Small intestine (tissue), 7 donors: ENCODE data around the gene CXXC4. TPM values are rescaled to one million over a fixed set of nuclear protein-coding genes. Genes with fewer than 3 reads are reported as not detected.
A peak's percentile ranks its signal among the peaks of the same experiment; 100 is the strongest.

Source experiments
- DNase-seq, 2 donors: peaks; one replicate each; pipeline versions ENCODE4 v3.0.0 to v3.0.0-alpha.2; 2013
- FAIRE-seq: peaks from 2 replicates; lab custom pipeline; 2012; peaks lifted over from hg19 to GRCh38; lab: Jason Lieb, UNC
- H3K27ac ChIP-seq, 3 donors: one replicate each; pipeline ENCODE4 v1.5.1; 2013; ENCODE audit warnings: low read length in 2 of 3, mild to moderate bottlenecking in 2 of 3, control low read depth in 1 of 3, inconsistent platforms in 1 of 3, low read depth in 1 of 3, moderate library complexity in 1 of 3
- H3K27me3 ChIP-seq, 3 donors: one replicate each; pipeline ENCODE4 v1.6.1; 2013; ENCODE audit warnings: low read length in 3 of 3, inconsistent platforms in 1 of 3; ENCODE audit not compliant: control insufficient read depth in 3 of 3, insufficient read depth in 3 of 3
- H3K36me3 ChIP-seq, 3 donors: one replicate each; pipeline ENCODE4 v1.6.1; 2013; ENCODE audit warnings: low read length in 3 of 3, inconsistent platforms in 1 of 3, low read depth in 1 of 3, mild to moderate bottlenecking in 1 of 3, moderate library complexity in 1 of 3; ENCODE audit not compliant: control insufficient read depth in 3 of 3, insufficient read depth in 2 of 3
- H3K4me1 ChIP-seq, 3 donors: one replicate each; pipeline ENCODE4 v1.6.1; 2013; ENCODE audit warnings: low read length in 2 of 3, inconsistent platforms in 1 of 3, low read depth in 1 of 3, mild to moderate bottlenecking in 1 of 3, moderate library complexity in 1 of 3; ENCODE audit not compliant: control insufficient read depth in 3 of 3, insufficient read depth in 2 of 3
- H3K4me3 ChIP-seq, 3 donors: one replicate each; pipeline ENCODE4 v1.5.1; 2013; ENCODE audit warnings: low read length in 3 of 3, control low read depth in 1 of 3, inconsistent platforms in 1 of 3, low read depth in 1 of 3, mild to moderate bottlenecking in 1 of 3, moderate library complexity in 1 of 3
- H3K9me3 ChIP-seq, 2 donors: one replicate each; pipeline ENCODE4 v1.6.1; 2013; ENCODE audit warnings: low read depth in 1 of 2, low read length in 1 of 2; ENCODE audit not compliant: control insufficient read depth in 2 of 2, insufficient read depth in 1 of 2
- WGBS, 3 donors: extraction: QIAGEN DNeasy Blood & Tissue Kit; methylation state at CpG; one replicate each; pipeline ENCODE4 v1.1.7; 2013; 5-methylcytosine and 5-hydroxymethylcytosine counted together
- polyA plus RNA-seq, 4 donors: library from polyadenylated mRNA; stranded (reverse) in 3 of 4; unstranded in 1 of 4; fragments of 200-250 nt in 3 of 4; fragments of 120-200 nt in 1 of 4; gene quantifications; one replicate each; pipeline versions ENCODE4 v1.2.1 to v1.2.3, GENCODE V29; 2013
- donor health status: healthy with polysubstance abuse.
- donor health status: control.
- donor health status: control.
- donor health status: Bipolar disorder and iron deficiency.
- donor health status: healthy.

CXXC4 gene
- polyA plus RNA-seq, 4 donors = 0.54 to 15.3 (median 1.2) TPM

DNA sequence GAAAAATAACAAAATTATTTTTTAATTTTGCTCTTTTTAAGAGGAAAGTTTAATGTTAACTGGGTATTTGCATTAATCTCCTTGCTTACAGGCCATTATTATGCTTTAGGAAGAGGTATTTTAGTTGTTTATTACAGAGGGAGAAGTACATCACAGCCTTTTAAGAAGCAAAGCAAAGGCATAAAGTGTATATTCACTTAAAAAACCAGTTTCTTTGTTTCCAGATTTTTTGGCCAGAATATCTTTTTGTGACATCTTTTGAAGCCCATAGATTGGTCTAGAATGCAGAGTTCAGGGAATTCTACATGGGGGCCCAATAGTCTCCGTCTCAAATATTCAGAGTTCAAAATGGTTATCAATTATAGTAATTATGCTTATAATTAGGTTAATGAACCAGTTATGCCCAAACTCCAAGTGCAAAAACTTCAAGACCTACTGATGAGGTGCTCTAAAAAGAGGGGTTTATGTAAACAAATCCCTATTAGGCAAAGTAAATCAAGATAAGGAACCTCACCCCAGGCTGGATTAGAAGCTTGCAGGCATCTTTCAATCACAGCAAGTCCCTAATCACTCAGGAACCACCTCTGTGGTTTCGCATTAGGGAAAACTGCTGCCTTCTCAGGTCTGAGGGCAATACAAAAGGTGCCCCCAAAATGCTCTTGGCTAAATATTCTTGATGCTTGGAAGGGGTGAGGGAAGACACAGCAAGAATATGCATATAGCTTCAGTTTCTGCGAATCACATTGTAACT is 1.4 kb downstream of the CXXC4 start:
- no peak for DNase-seq
- H3K4me1 ChIP-seq = peaks cover 0 to 13% (median 0%) of the 10 kb centered on the region in 3 donors
- H3K4me3 ChIP-seq = peak overlapping the region in 1 of 3 donors; percentile 79
- WGBS, 3 donors = 43 to 76% (median 62%) methylated on average over 3 of the region's 3 CpGs
- H3K27ac ChIP-seq = peak overlapping the region in 1 of 3 donors; percentile 96
- H3K9me3 ChIP-seq = no peaks in the 10 kb centered on the region
- H3K36me3 ChIP-seq = no peaks in the 10 kb centered on the region
- FAIRE-seq = no peak
- H3K27me3 ChIP-seq = no peaks in the 10 kb centered on the region

DNA sequence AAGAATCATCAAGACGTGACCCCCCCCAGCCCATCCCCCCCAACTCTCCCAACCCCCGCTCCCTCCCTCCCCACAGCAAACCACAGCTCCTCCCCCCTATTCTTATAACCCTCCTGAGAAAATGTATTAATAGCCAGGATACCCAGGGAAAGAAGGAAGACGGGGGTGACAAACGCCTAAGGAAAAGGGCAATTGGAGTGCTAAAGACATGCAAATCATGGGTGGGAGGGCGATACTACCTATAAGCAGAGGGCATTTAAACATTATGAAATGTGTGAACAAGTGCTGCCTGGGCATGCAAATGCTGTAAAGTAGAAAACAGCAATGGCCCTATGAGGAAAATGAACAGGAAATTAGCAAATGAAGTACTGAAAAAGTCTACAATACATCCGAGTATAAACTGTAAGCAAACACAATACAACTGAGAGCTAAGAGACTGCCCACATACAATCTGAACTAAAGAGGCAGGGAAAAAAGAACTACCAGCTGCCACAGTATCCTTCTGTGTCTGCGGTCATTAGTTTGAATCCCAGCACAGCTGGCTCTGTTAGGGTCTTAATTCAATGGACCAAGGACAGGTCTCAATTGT is 2.4 kb downstream of the CXXC4 start:
- FAIRE-seq (no peak), DNase-seq (peak in 1 of 2 donors; percentile 72)
- WGBS, 3 donors = 4 to 9% (median 4%) methylated on average over 7 of the region's 7 CpGs

DNA sequence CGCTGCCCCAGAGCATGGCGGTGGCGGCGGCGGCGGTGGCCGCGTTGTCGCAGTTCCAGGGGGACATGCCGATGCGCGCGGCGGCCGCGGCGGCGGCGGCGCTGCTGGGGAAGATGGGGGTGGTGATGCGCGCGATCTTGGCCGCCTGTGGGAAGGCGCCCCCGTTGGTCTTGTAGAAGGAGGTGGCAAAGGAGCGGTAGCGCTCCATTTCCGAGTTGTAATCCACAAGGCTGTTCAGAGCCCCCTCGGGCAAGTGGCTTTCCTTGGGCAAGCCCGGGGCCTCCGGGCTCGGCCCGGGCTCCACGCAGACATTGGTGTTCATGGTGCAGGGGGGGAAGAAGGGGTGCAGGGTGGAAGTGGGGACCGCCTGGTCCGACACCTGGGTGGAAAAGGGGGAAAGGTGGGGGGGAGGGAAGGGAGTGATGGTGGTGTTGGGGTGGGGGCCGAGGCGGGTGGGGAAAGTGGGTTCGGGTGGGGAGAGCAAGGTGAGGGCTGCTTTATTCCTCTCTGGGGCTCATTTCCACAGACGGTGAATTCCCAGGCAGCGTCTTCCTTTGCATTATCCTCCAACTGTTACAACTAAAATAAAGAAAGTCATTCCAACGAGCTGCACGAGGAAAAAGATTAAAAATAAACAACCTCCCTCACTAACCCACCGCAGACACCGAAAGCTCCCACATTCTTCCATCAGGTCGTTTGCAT is 3.1 kb downstream of the CXXC4 start:
- no peaks in the 10 kb centered on the region for H3K9me3 ChIP-seq
- 1% methylated on average over 28 to 47 of the region's 47 CpGs for WGBS, 3 donors
- peak overlapping the region; percentile 54 to 79 (median 64) for H3K4me3 ChIP-seq
- no peak for FAIRE-seq
- no peaks in the 10 kb centered on the region for H3K36me3 ChIP-seq
- H3K4me1 ChIP-seq = peaks cover 0 to 22% (median 0%) of the 10 kb centered on the region in 3 donors
- DNase-seq = peak; percentile 20 to 82
- H3K27me3 ChIP-seq = no peaks in the 10 kb centered on the region
- H3K27ac ChIP-seq = peak overlapping the region; percentile 56 to 96 (median 95)

More for the DNA sequence above, 2.4 kb downstream of the CXXC4 start:
- no peaks in the 10 kb centered on the region for H3K36me3 ChIP-seq
- peak overlapping the region; percentile 54 to 79 (median 64) for H3K4me3 ChIP-seq
- H3K27me3 ChIP-seq = no peaks in the 10 kb centered on the region
- H3K27ac ChIP-seq = peak overlapping the region; percentile 36 to 96 (median 63)
- H3K4me1 ChIP-seq = peaks cover 0 to 15% (median 0%) of the 10 kb centered on the region in 3 donors
- H3K9me3 ChIP-seq = no peaks in the 10 kb centered on the region

DNA sequence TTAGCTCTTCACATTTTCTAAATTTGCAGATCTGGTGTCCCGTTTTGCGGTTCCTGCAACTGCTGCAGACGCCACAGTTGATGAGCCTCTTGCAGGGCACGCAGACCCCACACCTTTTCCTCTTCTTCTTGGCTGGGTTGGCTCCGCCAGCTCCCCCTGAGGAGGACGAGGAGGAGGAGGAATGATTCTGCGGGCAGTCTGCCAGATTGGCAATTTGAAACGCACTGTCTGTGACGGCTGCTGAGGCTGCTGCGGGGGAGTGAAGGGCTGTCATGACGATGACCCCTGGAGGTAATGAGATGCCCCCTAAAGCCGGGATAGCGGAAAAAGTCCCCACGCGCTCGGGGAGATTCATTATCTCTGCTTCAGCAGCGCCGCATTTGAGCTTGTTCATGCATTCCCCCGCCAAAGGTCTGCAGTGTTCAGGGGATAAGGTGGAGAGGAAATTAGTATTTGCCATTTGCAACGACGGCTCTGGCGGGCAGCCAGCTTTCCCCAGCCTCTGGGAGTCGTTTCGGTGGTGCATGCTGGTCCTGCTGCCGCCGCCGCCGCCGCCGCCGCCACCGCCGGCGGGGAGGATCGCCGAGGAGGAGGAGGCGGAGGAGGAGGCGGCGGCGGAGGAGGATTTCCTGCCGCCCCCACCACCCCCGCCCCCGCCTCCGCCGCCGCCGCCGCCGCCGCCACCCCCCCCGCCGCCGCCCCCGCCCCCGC is 3.8 kb downstream of the CXXC4 start:
- peak; percentile 66 to 88 for DNase-seq
- 1% methylated on average over 22 to 53 of the region's 55 CpGs for WGBS, 3 donors
- Histone ChIP-seq H3K4me3 (peak overlapping the region; percentile 54 to 74 (median 64)), H3K9me3 (no peaks in the 10 kb centered on the region), H3K4me1 (peaks cover 0 to 24% (median 0%) of the 10 kb centered on the region in 3 donors), H3K36me3 (no peaks in the 10 kb centered on the region), H3K27ac (peak overlapping the region; percentile 45 to 96 (median 73)), H3K27me3 (no peaks in the 10 kb centered on the region)
- FAIRE-seq = no peak

DNA sequence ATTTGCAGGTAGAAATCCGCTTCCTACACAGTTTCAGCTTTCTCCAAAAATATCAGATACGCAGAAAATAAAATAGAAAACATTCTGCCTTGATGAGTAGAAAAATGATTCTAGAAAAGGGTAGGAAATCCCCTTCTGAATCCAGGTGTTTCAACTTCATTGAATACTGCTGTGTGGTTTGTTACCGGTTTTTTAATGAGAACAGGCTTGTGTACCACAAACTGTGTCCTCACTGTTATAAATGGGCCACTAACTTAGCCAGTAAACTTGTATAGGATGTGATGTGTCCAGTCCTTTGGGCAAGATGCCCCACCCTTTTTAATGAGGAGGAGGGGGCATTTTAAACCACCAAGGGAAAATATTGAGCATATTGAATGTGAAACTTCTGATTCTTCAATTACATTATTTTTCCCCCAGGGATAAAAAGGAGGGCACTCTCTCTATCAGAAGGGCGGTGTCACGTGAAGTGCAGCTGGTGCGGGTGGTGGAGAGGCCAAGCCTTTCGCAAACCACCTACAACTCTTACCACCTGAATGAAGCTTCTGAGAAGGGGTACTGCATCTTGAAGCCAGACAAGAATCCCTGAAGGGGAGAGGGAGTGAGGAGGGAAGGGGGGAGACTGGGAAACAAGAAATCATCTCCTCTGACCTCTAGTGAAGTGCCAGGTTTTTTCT is 4.5 kb downstream of the CXXC4 start:
- Histone ChIP-seq H3K9me3 (no peaks in the 10 kb centered on the region), H3K27ac (peak overlapping the region; percentile 45 to 85 (median 73))

DNA sequence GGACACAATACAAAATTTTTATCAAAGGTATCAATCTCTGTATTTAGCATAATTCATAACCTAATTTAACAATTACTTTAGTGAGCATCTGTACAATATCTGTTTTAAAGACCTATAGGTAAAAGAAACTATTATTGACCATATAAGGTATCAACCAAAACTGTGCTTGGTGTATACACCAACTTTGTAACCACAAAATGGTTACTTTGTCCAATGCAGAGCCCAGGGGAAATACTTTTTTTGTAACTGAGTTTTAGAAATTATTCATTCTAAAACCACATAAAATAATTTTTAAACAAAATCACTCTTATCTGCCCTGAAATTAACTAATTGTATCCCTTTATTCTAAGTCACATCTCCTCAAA is 5.0 kb downstream of the CXXC4 start:
- no peaks in the 10 kb centered on the region for H3K27me3 ChIP-seq
- H3K36me3 ChIP-seq = no peaks in the 10 kb centered on the region
- H3K4me1 ChIP-seq = peaks cover 0 to 24% (median 0%) of the 10 kb centered on the region in 3 donors
- no peaks in the 10 kb centered on the region for H3K9me3 ChIP-seq
- FAIRE-seq (no peak), DNase-seq (no peak)
- peak overlapping the region in 1 of 3 donors; percentile 74 for H3K4me3 ChIP-seq
- H3K27ac ChIP-seq = peak overlapping the region in 1 of 3 donors; percentile 85

More for the DNA sequence above, 4.5 kb downstream of the CXXC4 start:
- Histone ChIP-seq H3K27me3 (no peaks in the 10 kb centered on the region), H3K4me3 (peak overlapping the region in 2 of 3 donors; percentile 54 to 74), H3K36me3 (no peaks in the 10 kb centered on the region), H3K4me1 (peaks cover 0 to 24% (median 0%) of the 10 kb centered on the region in 3 donors)
- WGBS, 3 donors = 28 to 35% (median 29%) methylated on average over 7 of the region's 7 CpGs
- DNase-seq = peak; percentile 39 to 80
- no peak for FAIRE-seq

DNA sequence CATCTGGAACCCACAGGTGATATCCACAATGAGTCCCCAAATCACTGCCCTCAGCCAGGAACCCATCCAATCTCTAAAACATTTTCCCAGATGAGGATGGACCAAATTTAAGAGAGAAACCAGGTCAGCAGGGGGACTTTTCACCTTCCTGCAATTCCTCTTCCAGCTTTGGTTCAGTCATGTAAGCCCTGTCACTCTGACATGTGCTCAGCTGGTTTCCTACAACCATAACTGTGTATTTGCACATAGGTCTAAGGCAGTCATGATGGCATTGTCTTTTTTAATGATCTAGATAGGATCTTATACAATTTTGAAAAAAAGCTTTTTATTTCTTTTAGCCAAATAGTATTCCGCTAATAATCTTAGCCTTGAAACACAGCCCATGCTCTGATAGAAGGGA is 6.5 kb downstream of the CXXC4 start:
- Histone ChIP-seq H3K27ac (peak overlapping the region in 1 of 3 donors; percentile 15), H3K9me3 (no peaks in the 10 kb centered on the region), H3K27me3 (no peaks in the 10 kb centered on the region), H3K36me3 (no peaks in the 10 kb centered on the region), H3K4me1 (peaks cover 0 to 21% (median 0%) of the 10 kb centered on the region in 3 donors), H3K4me3 (no peak overlapping the region)
- FAIRE-seq = no peak
- 85 to 94% (median 94%) methylated on average over 1 of the region's 1 CpG for WGBS, 3 donors
- DNase-seq = no peak
